Endothelial cell of umbilical vein (primary cell): ENCODE data around the gene LYZL1. TPM values are rescaled to one million over a fixed set of nuclear protein-coding genes. Genes with fewer than 3 reads are reported as not detected.

Experiments used
- BruUV-seq: library from RNA; stranded (reverse); fragments of 400-500 nt; replicated peaks from 2 replicates; lab custom pipeline; 2021; lab: Mats Ljungman, UMichigan
- CTCF ChIA-PET: fragments of 300-600, 350-600 bp; sonication (Branson Sonifier 250); formaldehyde crosslinking; loops from one replicate; lab custom pipeline; 2021; ENCODE audit warnings: antibody characterized with exemption, inconsistent platforms; lab: Charles Lee
- POLR2A ChIA-PET: fragments of 300-600, 350-600 bp; sonication (Branson Sonifier 250); formaldehyde crosslinking; loops from one replicate; lab custom pipeline; 2021; ENCODE audit warnings: antibody characterized with exemption, inconsistent platforms; lab: Charles Lee
- DNase-seq: peaks from one replicate; pipeline ENCODE4 v3.0.0-alpha.2; 2011; ENCODE audit warnings: low read depth, low spot score
- FAIRE-seq: peaks from 2 replicates; lab custom pipeline; 2011; peaks lifted over from hg19 to GRCh38; lab: Jason Lieb, UNC
- H2AFZ ChIP-seq: 2 replicates; pipeline ENCODE4 v1.6.0; 2012; ENCODE audit warnings: low read depth, low read length, control low read depth, inconsistent platforms
- H3K27ac ChIP-seq: 2 replicates; pipeline ENCODE4 v1.5.1; 2011; ENCODE audit warnings: low read depth, mild to moderate bottlenecking, control low read depth, low read length, moderate library complexity; ENCODE audit not compliant: insufficient read depth
- H3K27me3 ChIP-seq, 2 experiments: 2 replicates each; pipeline versions ENCODE4 v1.6.0 to v1.6.1; 2011; ENCODE audit warnings: low read length in 2 of 2, mixed read lengths in 1 of 2; ENCODE audit not compliant: control insufficient read depth in 2 of 2, insufficient read depth in 2 of 2
- H3K36me3 ChIP-seq, 2 experiments: 2 replicates in 1 of 2; 3 replicates in 1 of 2; pipeline ENCODE4 v1.5.1; 2011; ENCODE audit warnings: low read length in 2 of 2, mild to moderate bottlenecking in 1 of 2, moderate library complexity in 1 of 2; ENCODE audit not compliant: control insufficient read depth in 2 of 2, insufficient read depth in 2 of 2; ENCODE audit errors: extremely low read depth in 1 of 2
- H3K4me1 ChIP-seq: 3 replicates; pipeline ENCODE4 v1.5.1; 2011; ENCODE audit warnings: mild to moderate bottlenecking, low read length; ENCODE audit not compliant: control insufficient read depth, insufficient read depth; ENCODE audit errors: extremely low read depth
- H3K4me2 ChIP-seq: 2 replicates; pipeline ENCODE4 v1.6.1; 2011; ENCODE audit warnings: low read length, control low read depth, mixed read lengths; ENCODE audit not compliant: insufficient read depth
- H3K4me3 ChIP-seq, 3 experiments: fragments of 200-600 bp in 1 of 3; sonication (generic), shearing (Covaris generic) in 1 of 3; replicated peaks in 1 of 3; 2 replicates each; pipeline ENCODE4 v1.5.1; 2011 to 2016; ENCODE audit warnings: control low read depth in 3 of 3, low read length in 3 of 3, mild to moderate bottlenecking in 2 of 3, inconsistent platforms in 1 of 3, low read depth in 1 of 3, moderate library complexity in 1 of 3; ENCODE audit not compliant: insufficient read depth in 1 of 3
- H3K79me2 ChIP-seq: 2 replicates; pipeline ENCODE4 v1.6.0; 2012; ENCODE audit warnings: low read length, inconsistent platforms; ENCODE audit not compliant: control insufficient read depth, insufficient read depth
- H3K9ac ChIP-seq: replicated peaks from 2 replicates; pipeline ENCODE3; 2011; ENCODE audit warnings: low read length, control low read depth; ENCODE audit not compliant: insufficient read depth; ENCODE audit errors: extremely low read depth
- H3K9me1 ChIP-seq: replicated peaks from 3 replicates; pipeline ENCODE4 v1.6.0; 2011; ENCODE audit warnings: mild to moderate bottlenecking, low read length; ENCODE audit not compliant: control insufficient read depth, insufficient read depth; ENCODE audit errors: extremely low read depth
- H3K9me3 ChIP-seq: replicated peaks from 2 replicates; pipeline ENCODE4 v1.5.1; 2012; ENCODE audit warnings: low read length, inconsistent platforms; ENCODE audit not compliant: control insufficient read depth, insufficient read depth
- H4K20me1 ChIP-seq: replicated peaks from 2 replicates; pipeline ENCODE3; 2011; ENCODE audit warnings: mild to moderate bottlenecking, low read length; ENCODE audit not compliant: control insufficient read depth, insufficient read depth; ENCODE audit errors: extremely low read depth
- CTCF ChIP-seq, 2 donors: IDR thresholded peaks; 1 replicate in 1 of 2; 2 replicates in 1 of 2; pipeline ENCODE4 v1.5.1; 2011; ENCODE audit warnings: low read length in 2 of 2, mild to moderate bottlenecking in 2 of 2, moderate library complexity in 2 of 2, control low read depth in 1 of 2, inconsistent platforms in 1 of 2, low read depth in 1 of 2; ENCODE audit not compliant: insufficient read depth in 1 of 2; ENCODE audit errors: extremely low read depth in 1 of 2
- EZH2 ChIP-seq: IDR thresholded peaks from 2 replicates; pipeline ENCODE4 v1.6.1; 2012; ENCODE audit warnings: borderline replicate concordance, low read depth, mild to moderate bottlenecking, moderate library complexity, low read length, inconsistent platforms; ENCODE audit not compliant: severe bottlenecking
- FOS ChIP-seq: IDR thresholded peaks from 2 replicates; pipeline ENCODE4 v1.6.1; 2011; ENCODE audit warnings: mild to moderate bottlenecking, low read length, moderate library complexity, borderline replicate concordance; ENCODE audit not compliant: insufficient read depth
- GATA2 ChIP-seq: IDR thresholded peaks from 2 replicates; pipeline ENCODE4 v1.7.0; 2011; ENCODE audit warnings: low read depth, mild to moderate bottlenecking, moderate library complexity, mixed read lengths, low read length; ENCODE audit not compliant: insufficient read length, insufficient read depth
- JUN ChIP-seq: IDR thresholded peaks from 2 replicates; pipeline ENCODE4 v1.6.1; 2011; ENCODE audit warnings: borderline replicate concordance, low read depth; ENCODE audit not compliant: insufficient read length, insufficient read depth
- MAX ChIP-seq: IDR thresholded peaks from 2 replicates; pipeline ENCODE4 v1.6.1; 2011; ENCODE audit not compliant: insufficient read depth, insufficient read length
- MYC ChIP-seq: IDR thresholded peaks from one replicate; pipeline ENCODE4 v1.6.1; 2011; ENCODE audit warnings: mild to moderate bottlenecking, low read depth, low read length
- POLR2A ChIP-seq: IDR thresholded peaks from 2 replicates; pipeline ENCODE4 v1.6.1; 2012; ENCODE audit warnings: low read depth, mild to moderate bottlenecking, control low read depth, low read length
- POLR2AphosphoS5 ChIP-seq: IDR thresholded peaks from 2 replicates; pipeline ENCODE4 v1.6.1; 2012; ENCODE audit warnings: low read depth, mild to moderate bottlenecking, control low read depth, low read length, moderate library complexity; ENCODE audit not compliant: insufficient read depth
- dilution Hi-C: fragments of 300-500 bp; cut with MboI; formaldehyde crosslinking; loops from one replicate; pipeline ENCODE4 v1.15.0; 2019; ENCODE audit warnings: low sequenced_read_pairs; ENCODE audit not compliant: extremely low pct_ligation_motif_present
- intact Hi-C: fragments of 100-400 bp; cut with micrococcal nuclease; formaldehyde crosslinking; loops from one replicate; pipeline ENCODE4 v1.10.0; 2022
- polyA plus RNA-seq, 4 experiments: library from polyadenylated mRNA; depleted of rRNA in 3 of 4; stranded (reverse) in 3 of 4; unstranded in 1 of 4; fragments of >200 nt; gene quantifications; 2 replicates each; pipeline versions ENCODE4 v1.2.1 to v1.2.3, GENCODE V29; 2011 to 2012; ENCODE audit warnings: missing spikeins in 1 of 4
- total RNA-seq: library from RNA; stranded (reverse); gene quantifications from 2 replicates; pipeline ENCODE4 v1.2.3, GENCODE V29; 2021

Gene LYZL1
- total and polyA plus RNA-seq, 2 donors (not counting 3 experiments of a cell fraction or from before 2014, with no cell fraction given) = not detected

- BruUV-seq = no TSS peak
- H3K27me3 ChIP-seq = no peaks in the 10 kb centered on the region
- POLR2A ChIA-PET = no interaction called here
- FAIRE-seq = no peak
- no peaks in the 10 kb centered on the region for H3K4me1 ChIP-seq
- CTCF ChIA-PET = no interaction called here
- H3K9ac ChIP-seq = no peak overlapping the region
- no peak overlapping the region for H3K4me2 ChIP-seq
- H2AFZ ChIP-seq = no peak overlapping the region
- no peaks in the 10 kb centered on the region for H4K20me1 ChIP-seq
- H3K9me3 ChIP-seq = no peaks in the 10 kb centered on the region
- H3K36me3 ChIP-seq = no peaks in the 10 kb centered on the region
- H3K9me1 ChIP-seq = no peaks in the 10 kb centered on the region
- dilution Hi-C loops = no loop called here
- intact Hi-C loops = no loop called here
- DNase-seq = no peak
- H3K79me2 ChIP-seq = no peaks in the 10 kb centered on the region
- H3K27ac ChIP-seq = no peak overlapping the region
- no peak for TF ChIP-seq CTCF (IDR thresholded peaks at IDR 0.05; ENCODE audit: extremely low read depth in 1 of 2, insufficient read depth in 1 of 2, low read depth in 1 of 2, low read length in 2 of 2)
- H3K4me3 ChIP-seq = no peak overlapping the region
Measured at GRCh38 chr10:29271877-29272276, 17.0 kb upstream of the LYZL1 start.

- no peak overlapping the region for H3K27ac ChIP-seq
- no peaks in the 10 kb centered on the region for H4K20me1 ChIP-seq
- TF ChIP-seq CTCF (IDR thresholded peaks at IDR 0.05; ENCODE audit: extremely low read depth in 1 of 2, insufficient read depth in 1 of 2, low read depth in 1 of 2, low read length in 2 of 2) = no peak
- TF ChIP-seq MAX = no peak
- no peak for TF ChIP-seq FOS
- no peak for TF ChIP-seq POLR2A
- no peak for TF ChIP-seq POLR2AphosphoS5
- no peak for TF ChIP-seq EZH2
- no peak for TF ChIP-seq MYC
- TF ChIP-seq GATA2 = no peak
- TF ChIP-seq JUN = no peak
- BruUV-seq = no TSS peak
- no peak overlapping the region for H3K4me3 ChIP-seq
- H3K9me1 ChIP-seq = no peaks in the 10 kb centered on the region
- no peak overlapping the region for H3K4me2 ChIP-seq
- POLR2A ChIA-PET = no interaction called here
- intact Hi-C loops (no loop called here), dilution Hi-C loops (no loop called here)
- no peaks in the 10 kb centered on the region for H3K79me2 ChIP-seq
- no peaks in the 10 kb centered on the region for H3K9me3 ChIP-seq
- no peak for FAIRE-seq
- CTCF ChIA-PET = no interaction called here
- H3K4me1 ChIP-seq = no peaks in the 10 kb centered on the region
- H3K36me3 ChIP-seq = no peaks in the 10 kb centered on the region
- no peak overlapping the region for H3K9ac ChIP-seq
- no peaks in the 10 kb centered on the region for H3K27me3 ChIP-seq
- no peak for DNase-seq
- no peak overlapping the region for H2AFZ ChIP-seq
Measured at GRCh38 chr10:29273478-29273877, 15.4 kb upstream of the LYZL1 start.
